Stomach smooth muscle (tissue), 2 donors: ENCODE measurements around the gene DGKG.

Source experiments
- H3K27ac ChIP-seq: one replicate; pipeline ENCODE4 v1.7.0; 2013; ENCODE audit warnings: mild to moderate bottlenecking, low read length, inconsistent platforms
- H3K27me3 ChIP-seq, 2 donors: one replicate each; pipeline ENCODE4 v1.7.0; 2013; ENCODE audit warnings: low read length in 2 of 2; ENCODE audit not compliant: insufficient read depth in 2 of 2, control insufficient read depth in 1 of 2
- H3K36me3 ChIP-seq, 2 donors: one replicate each; pipeline ENCODE4 v1.7.0; 2013; ENCODE audit warnings: low read length in 2 of 2; ENCODE audit not compliant: control insufficient read depth in 2 of 2, insufficient read depth in 2 of 2
- H3K4me1 ChIP-seq: one replicate; pipeline ENCODE4 v1.7.0; 2013; ENCODE audit warnings: low read length; ENCODE audit not compliant: control insufficient read depth, insufficient read depth
- H3K4me3 ChIP-seq, 2 donors: one replicate each; pipeline ENCODE4 v1.7.0; 2013; ENCODE audit warnings: low read length in 2 of 2
- H3K9ac ChIP-seq, 2 donors: one replicate each; pipeline ENCODE4 v1.7.0; 2013; ENCODE audit warnings: low read length in 2 of 2, mild to moderate bottlenecking in 1 of 2
- H3K9me3 ChIP-seq, 2 donors: one replicate each; pipeline ENCODE4 v1.7.0; 2013; ENCODE audit warnings: low read length in 2 of 2; ENCODE audit not compliant: control insufficient read depth in 2 of 2
- donor health status: healthy.
- donor health status: Pancreatic carcinoma.

DGKG gene

DNA sequence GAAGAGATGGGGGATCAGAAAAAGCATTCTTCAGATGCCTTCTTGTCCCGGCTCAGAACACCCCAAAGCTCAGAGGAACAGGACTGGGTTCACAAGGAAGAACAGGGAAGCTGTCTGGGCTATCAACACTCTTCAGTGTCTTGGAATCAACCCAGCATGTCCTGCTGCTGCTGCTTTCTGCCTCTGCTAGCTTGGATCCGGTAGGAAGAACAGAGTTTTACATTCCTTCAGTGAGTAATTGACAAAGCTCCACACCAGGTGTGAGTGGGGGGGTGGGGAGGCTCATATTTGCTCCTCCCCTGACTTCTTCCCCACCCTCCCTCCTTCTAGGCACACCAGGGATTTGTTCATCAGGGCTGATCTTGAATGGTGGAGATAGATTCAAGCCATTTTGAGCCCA lies 240.1 kb downstream of the DGKG start:
- no peak overlapping the region for H3K9ac ChIP-seq
- no peaks in the 10 kb centered on the region for H3K4me1 ChIP-seq
- H3K27ac ChIP-seq, result no peak overlapping the region
- no peaks in the 10 kb centered on the region for H3K36me3 ChIP-seq
- peaks cover 0 to 3% of the 10 kb centered on the region in 2 donors for H3K27me3 ChIP-seq
- H3K4me3 ChIP-seq, result no peak overlapping the region
- no peaks in the 10 kb centered on the region for H3K9me3 ChIP-seq

DNA sequence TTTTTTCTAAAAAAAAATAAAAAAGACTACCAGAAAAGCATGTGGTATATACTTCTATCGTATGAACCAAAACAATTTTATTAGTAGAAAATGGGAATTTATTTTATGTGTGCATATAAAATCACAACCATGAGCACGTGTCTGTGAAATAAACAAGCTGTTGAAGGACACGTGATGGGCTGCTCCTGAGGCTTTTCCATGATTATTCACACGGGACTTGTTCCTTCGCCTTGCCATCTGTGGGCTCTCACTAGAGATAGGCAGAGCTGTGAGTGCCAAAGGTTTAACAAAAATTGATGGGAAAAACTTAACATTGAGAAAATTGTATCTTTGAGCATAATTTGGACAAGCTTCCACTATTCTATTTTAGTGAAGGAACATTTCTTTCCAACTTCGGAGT lies 240.8 kb downstream of the DGKG start:
- H3K4me1 ChIP-seq, result no peaks in the 10 kb centered on the region
- H3K9me3 ChIP-seq, result no peaks in the 10 kb centered on the region
- H3K9ac ChIP-seq, result no peak overlapping the region
- no peak overlapping the region for H3K4me3 ChIP-seq
- H3K27ac ChIP-seq, result no peak overlapping the region
- H3K27me3 ChIP-seq, result peaks cover 0 to 3% of the 10 kb centered on the region in 2 donors
- H3K36me3 ChIP-seq, result no peaks in the 10 kb centered on the region

DNA sequence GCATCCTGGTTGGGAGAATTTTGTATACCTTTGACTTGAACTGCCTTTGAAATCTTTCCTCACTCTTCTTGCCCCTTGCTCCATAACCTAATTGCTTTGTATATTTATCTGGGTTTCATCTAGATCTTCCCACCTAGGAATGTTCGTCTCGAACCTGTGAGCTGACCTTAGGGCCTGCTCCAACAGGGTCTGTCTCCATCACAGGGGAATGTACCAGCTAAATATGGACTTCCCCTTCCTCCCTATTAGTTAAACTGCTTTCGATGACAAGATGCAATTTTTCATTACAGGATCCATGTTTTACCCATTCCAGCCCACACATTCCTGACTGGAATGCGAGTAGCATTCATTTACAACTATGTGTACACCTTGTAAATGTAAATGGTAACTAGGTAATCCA lies 242.5 kb downstream of the DGKG start:
- Histone ChIP-seq H3K4me1 (no peaks in the 10 kb centered on the region), H3K27ac (no peak overlapping the region), H3K4me3 (no peak overlapping the region), H3K9ac (no peak overlapping the region), H3K9me3 (no peaks in the 10 kb centered on the region), H3K36me3 (no peaks in the 10 kb centered on the region), H3K27me3 (peaks cover 0 to 3% of the 10 kb centered on the region in 2 donors)

DNA sequence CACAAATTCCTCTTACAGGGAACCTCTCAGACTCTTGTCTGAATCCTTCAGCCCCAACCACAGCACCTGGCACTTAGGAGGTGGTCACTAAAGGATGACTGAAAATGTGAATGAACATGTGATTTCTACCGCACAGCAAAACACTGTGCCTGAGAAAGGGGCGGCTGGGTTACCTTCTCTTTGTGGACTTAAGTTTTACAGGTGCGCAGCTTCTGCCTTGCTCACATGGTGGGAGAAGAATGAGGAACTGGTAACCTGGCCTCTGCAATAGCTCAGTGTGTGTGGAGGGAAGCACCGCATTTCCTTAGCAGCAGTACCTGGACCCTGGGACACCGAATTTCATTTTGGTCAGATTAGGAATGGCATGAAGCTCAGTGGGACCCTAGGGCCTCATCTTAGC lies 243.3 kb downstream of the DGKG start:
- H3K9me3 ChIP-seq, result no peaks in the 10 kb centered on the region
- no peaks in the 10 kb centered on the region for H3K4me1 ChIP-seq
- H3K27ac ChIP-seq, result no peak overlapping the region
- H3K4me3 ChIP-seq, result no peak overlapping the region
- no peaks in the 10 kb centered on the region for H3K36me3 ChIP-seq
- peaks cover 0 to 5% of the 10 kb centered on the region in 2 donors for H3K27me3 ChIP-seq
- no peak overlapping the region for H3K9ac ChIP-seq

GRCh38 chr3:186117521-186118134 lies 244.4 kb downstream of the DGKG start:
- Histone ChIP-seq H3K4me3 (no peak overlapping the region), H3K4me1 (no peaks in the 10 kb centered on the region), H3K9ac (no peak overlapping the region), H3K27me3 (peaks cover 0 to 5% of the 10 kb centered on the region in 2 donors), H3K36me3 (no peaks in the 10 kb centered on the region), H3K27ac (no peak overlapping the region), H3K9me3 (no peaks in the 10 kb centered on the region)

DNA sequence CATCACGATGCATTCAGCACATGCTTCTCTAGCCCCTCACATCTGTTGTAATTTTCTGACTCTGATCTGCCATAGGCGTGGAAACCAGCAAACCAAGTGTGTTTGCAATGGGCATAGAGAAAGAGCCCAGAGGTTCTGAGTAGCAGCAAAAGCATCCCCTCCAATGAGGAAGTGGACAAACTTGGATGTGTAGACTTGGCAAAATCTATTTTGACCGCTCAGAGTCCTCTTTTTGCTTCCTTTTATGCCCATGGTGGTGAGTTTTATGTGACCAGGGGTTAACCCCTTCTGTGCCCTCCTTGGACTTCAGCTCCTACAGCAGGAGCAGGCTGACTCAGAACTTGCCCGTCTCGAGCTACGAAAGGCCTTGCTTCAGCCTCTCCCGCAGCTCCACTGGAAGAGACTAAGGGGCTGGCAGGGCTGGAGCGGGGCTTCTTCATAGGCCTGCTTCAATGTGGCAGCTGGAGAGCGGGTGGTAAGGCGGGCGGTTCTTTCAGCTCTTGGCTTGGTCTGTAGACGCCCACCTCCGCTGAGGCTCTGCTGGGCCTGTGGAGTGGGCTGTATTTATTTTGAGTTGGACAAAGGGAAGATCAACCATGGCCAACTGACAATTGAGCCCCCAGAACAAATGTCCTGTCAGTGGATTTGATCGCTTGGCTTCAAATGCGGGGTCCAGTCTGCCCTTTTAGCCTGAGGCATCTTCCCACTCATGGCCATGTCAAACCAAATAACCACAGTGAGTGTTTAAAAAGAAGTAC lies 246.6 kb downstream of the DGKG start:
- Histone ChIP-seq H3K9ac (no peak overlapping the region), H3K36me3 (no peaks in the 10 kb centered on the region), H3K4me3 (no peak overlapping the region), H3K9me3 (no peaks in the 10 kb centered on the region), H3K27ac (no peak overlapping the region), H3K27me3 (peaks cover 4 to 10% of the 10 kb centered on the region in 2 donors), H3K4me1 (peaks cover 4% of the 10 kb centered on the region)

GRCh38 chr3:186110975-186111974 lies 250.8 kb downstream of the DGKG start:
- peaks cover 19% of the 10 kb centered on the region for H3K4me1 ChIP-seq
- no peak overlapping the region for H3K27ac ChIP-seq

GRCh38 chr3:186109897-186110803 lies 251.9 kb downstream of the DGKG start:
- Histone ChIP-seq H3K9me3 (no peaks in the 10 kb centered on the region), H3K4me3 (peak overlapping the region; percentile 85 to 89), H3K27me3 (peaks cover 10 to 12% of the 10 kb centered on the region in 2 donors), H3K4me1 (peaks cover 19% of the 10 kb centered on the region), H3K9ac (peak overlapping the region; percentile 71 to 83), H3K36me3 (no peaks in the 10 kb centered on the region), H3K27ac (peak overlapping the region; percentile 77)

More at GRCh38 chr3:186110975-186111974, 250.8 kb downstream of the DGKG start:
- Histone ChIP-seq H3K9me3 (no peaks in the 10 kb centered on the region), H3K27me3 (peaks cover 10 to 12% of the 10 kb centered on the region in 2 donors), H3K36me3 (no peaks in the 10 kb centered on the region), H3K9ac (no peak overlapping the region), H3K4me3 (no peak overlapping the region)

GRCh38 chr3:186108941-186109865 lies 252.8 kb downstream of the DGKG start, which contains the start of gene ETV5:
Gene ETV5 (minus strand): TSS chr3:186109089. CDS start chr3:186105868, 3,221 bp downstream.
- Histone ChIP-seq H3K4me1 (peaks cover 19% of the 10 kb centered on the region), H3K4me3 (peak within 1 kb of the TSS; percentile 85 to 89), H3K27me3 (peaks cover 10 to 12% of the 10 kb centered on the region in 2 donors), H3K27ac (peak within 1 kb of the TSS; percentile 77), H3K36me3 (no peaks in the 10 kb centered on the region), H3K9me3 (no peaks in the 10 kb centered on the region), H3K9ac (peak within 1 kb of the TSS; percentile 71 to 83)
